Measurements from ENCODE around the gene EYA2.
"Not testable (repeated sequence)": the region's sequence is repeated elsewhere in the genome, so short reads cannot be mapped to it uniquely, and the experiment has no call there.

Gene EYA2

GRCh38 chr20:47175493-47175892 lies 280.9 kb downstream of the EYA2 start:
- DNase-seq (ENCODE audit: low read depth in 2 of 2) = no peak

- DNase-seq (ENCODE audit: low read depth in 2 of 2) = not testable (repeated sequence)
Measured at GRCh38 chr20:47176217-47176616, 281.6 kb downstream of the EYA2 start.

- DNase-seq (ENCODE audit: low read depth in 2 of 2) = no peak
Measured at GRCh38 chr20:47178277-47178676, 283.6 kb downstream of the EYA2 start.

- DNase-seq (ENCODE audit: low read depth in 2 of 2) = no peak
Measured at GRCh38 chr20:47178851-47179250, 284.2 kb downstream of the EYA2 start.

GRCh38 chr20:47179267-47179666 lies 284.6 kb downstream of the EYA2 start:
- DNase-seq (ENCODE audit: low read depth in 2 of 2) = no peak

- no peak for DNase-seq (ENCODE audit: low read depth in 2 of 2)
Measured at GRCh38 chr20:47181056-47181862, 286.6 kb downstream of the EYA2 start.

- no peak for DNase-seq (ENCODE audit: low read depth in 2 of 2)
Measured at GRCh38 chr20:47183367-47183766, 288.7 kb downstream of the EYA2 start.

GRCh38 chr20:47187450-47188195 lies 293.0 kb downstream of the EYA2 start:
- no peak for DNase-seq (ENCODE audit: low read depth in 2 of 2)

- no peak for DNase-seq (ENCODE audit: low read depth in 2 of 2)
Measured at GRCh38 chr20:47188540-47188939, 293.9 kb downstream of the EYA2 start.

- DNase-seq (ENCODE audit: low read depth in 2 of 2) = no peak
Measured at GRCh38 chr20:47189060-47189459, 294.4 kb downstream of the EYA2 start.

GRCh38 chr20:47191074-47191673 lies 296.5 kb downstream of the EYA2 start:
- no peak for DNase-seq (ENCODE audit: low read depth in 2 of 2)

- DNase-seq (ENCODE audit: low read depth in 2 of 2) = no peak
Measured at GRCh38 chr20:47191956-47192355, 297.3 kb downstream of the EYA2 start.

- no peak for DNase-seq (ENCODE audit: low read depth in 2 of 2)
Measured at GRCh38 chr20:47195573-47195972, 300.9 kb downstream of the EYA2 start.

- peak; percentile 14 to 47 for DNase-seq (ENCODE audit: low read depth in 2 of 2)
Measured at GRCh38 chr20:47196091-47197081, 301.7 kb downstream of the EYA2 start.

- DNase-seq (ENCODE audit: low read depth in 2 of 2) = no peak
Measured at GRCh38 chr20:47198254-47198671, 303.6 kb downstream of the EYA2 start.

GRCh38 chr20:47198996-47199552 lies 304.4 kb downstream of the EYA2 start:
- no peak for DNase-seq (ENCODE audit: low read depth in 2 of 2)

- DNase-seq (ENCODE audit: low read depth in 2 of 2) = no peak
Measured at GRCh38 chr20:47201074-47201730, 306.6 kb downstream of the EYA2 start.

GRCh38 chr20:47202733-47203667 lies 308.4 kb downstream of the EYA2 start:
- no peak for DNase-seq (ENCODE audit: low read depth in 2 of 2)

Measured in stimulated activated CD8-positive, alpha-beta memory T cell treated with anti-CD3 and anti-CD28 coated beads, Interleukin-15, amount 100 ng/mL, for 4 hours (primary cell).